Prostate gland (tissue), 2 donors: ENCODE data around the gene NR5A2.

ENCODE experiments used
- CTCF ChIP-seq, 4 experiments: fragments of 200-600 bp in 2 of 4; fragments of 450-650 bp in 2 of 4; sonication (generic) in 2 of 4; IDR thresholded peaks; 1 replicate in 3 of 4; 2 replicates in 1 of 4; pipeline ENCODE4 v1.5.1; 2016 to 2019; ENCODE audit warnings: antibody characterized with exemption in 4 of 4, mild to moderate bottlenecking in 2 of 4, moderate library complexity in 2 of 4
- POLR2A ChIP-seq: fragments of 450-650 bp; IDR thresholded peaks from one replicate; pipeline ENCODE4 v1.6.1; 2016; ENCODE audit warnings: antibody characterized with exemption, mild to moderate bottlenecking

- no peak for TF ChIP-seq CTCF (IDR thresholded peaks at IDR 0.05)
- TF ChIP-seq POLR2A = no peak
Observed at GRCh38 chr1:200182701-200183100, 155.2 kb downstream of the NR5A2 start.
